ENCODE measurements around the gene CLEC3B.
"Not testable (repeated sequence)": the region's sequence is repeated elsewhere in the genome, so short reads cannot be mapped to it uniquely, and the experiment has no call there.

The CLEC3B gene

GRCh38 chr3:45035441-45036301 lies 9.6 kb downstream of the CLEC3B start:
- no peak for DNase-seq (ENCODE audit: low spot score)

- peak; percentile 98 for DNase-seq (ENCODE audit: low spot score)
These were observed 11.8 kb downstream of the CLEC3B start for GRCh38 chr3:45037720-45038455.

GRCh38 chr3:45041666-45042065 lies 15.6 kb downstream of the CLEC3B start:
- no peak for DNase-seq (ENCODE audit: low spot score)

GRCh38 chr3:45042162-45042561 lies 16.1 kb downstream of the CLEC3B start:
- DNase-seq (ENCODE audit: low spot score) = no peak

- DNase-seq (ENCODE audit: low spot score) = peak; percentile 88
These were observed 17.7 kb downstream of the CLEC3B start for GRCh38 chr3:45043728-45044299.

GRCh38 chr3:45048244-45048643 lies 22.1 kb downstream of the CLEC3B start:
- DNase-seq (ENCODE audit: low spot score) = no peak

- DNase-seq (ENCODE audit: low spot score) = no peak
These were observed 23.7 kb downstream of the CLEC3B start for GRCh38 chr3:45049807-45050206.

- DNase-seq (ENCODE audit: low spot score) = no peak
These were observed 25.6 kb downstream of the CLEC3B start for GRCh38 chr3:45051685-45052084.

- DNase-seq (ENCODE audit: low spot score) = not testable (repeated sequence)
These were observed 27.7 kb downstream of the CLEC3B start for GRCh38 chr3:45053805-45054195.

- DNase-seq (ENCODE audit: low spot score) = no peak
These were observed 28.2 kb downstream of the CLEC3B start for GRCh38 chr3:45054196-45054857.

- peak; percentile 63 for DNase-seq (ENCODE audit: low spot score)
These were observed 28.9 kb downstream of the CLEC3B start for GRCh38 chr3:45055032-45055410.

GRCh38 chr3:45055411-45056143 lies 29.5 kb downstream of the CLEC3B start:
- DNase-seq (ENCODE audit: low spot score) = peak; percentile 74

- no peak for DNase-seq (ENCODE audit: low spot score)
These were observed 30.7 kb downstream of the CLEC3B start for GRCh38 chr3:45056608-45057301.

- no peak for DNase-seq (ENCODE audit: low spot score)
These were observed 31.5 kb downstream of the CLEC3B start for GRCh38 chr3:45057557-45057956.

- peak; percentile 69 for DNase-seq (ENCODE audit: low spot score)
These were observed 33.0 kb downstream of the CLEC3B start for GRCh38 chr3:45059132-45059531.

- no peak for DNase-seq (ENCODE audit: low spot score)
These were observed 34.2 kb downstream of the CLEC3B start for GRCh38 chr3:45060165-45060892.

GRCh38 chr3:45062697-45063070 lies 36.6 kb downstream of the CLEC3B start:
- DNase-seq (ENCODE audit: low spot score) = no peak

GRCh38 chr3:45064512-45065372 lies 38.6 kb downstream of the CLEC3B start:
- DNase-seq (ENCODE audit: low spot score) = peak; percentile 63

- DNase-seq (ENCODE audit: low spot score) = no peak
These were observed 39.2 kb downstream of the CLEC3B start for GRCh38 chr3:45065373-45065720.
